RPMI7951 (cell line): ENCODE results near the gene NPPC. TPM values are rescaled to one million over a fixed set of nuclear protein-coding genes. Genes with fewer than 3 reads are reported as not detected.
A peak's percentile ranks its signal among the peaks of the same experiment; 100 is the strongest.
"Not testable (repeated sequence)": the region's sequence is repeated elsewhere in the genome, so short reads cannot be mapped to it uniquely, and the experiment has no call there.

Experiments
- DNase-seq: peaks from one replicate; pipeline ENCODE4 v3.0.0-alpha.2; 2012; ENCODE audit warnings: low read depth
- total RNA-seq: library from RNA; depleted of rRNA; stranded (reverse); fragments of >200 nt; shearing (Covaris generic); gene quantifications from 2 replicates; pipeline ENCODE4 v1.2.3, GENCODE V29; 2014

Gene NPPC
- total RNA-seq, 1 experiment from 2014 or later, result not detected

DNA sequence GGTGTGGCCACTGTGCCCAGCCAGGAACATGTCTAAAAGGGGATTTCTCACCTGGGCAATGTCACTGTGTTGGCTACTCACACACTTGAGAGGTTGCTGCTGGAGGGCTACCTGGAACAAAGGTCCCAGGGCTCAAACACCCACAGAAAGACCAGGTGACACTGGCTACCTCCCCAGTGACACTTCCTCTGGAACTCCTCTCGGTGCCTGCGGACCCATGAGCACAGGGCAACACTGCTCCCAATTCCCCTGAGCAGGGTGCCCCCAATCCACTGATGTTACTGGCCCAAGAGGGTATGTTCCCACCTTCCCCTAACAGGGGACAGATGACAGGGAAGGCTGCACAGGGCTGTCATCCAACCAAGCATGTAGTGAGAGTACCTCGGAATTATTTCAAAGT, 5.8 kb downstream of the NPPC start:
- DNase-seq, result no peak

- no peak for DNase-seq
These were observed 6.7 kb downstream of the NPPC start for GRCh38 chr2:231919341-231920035.

GRCh38 chr2:231918501-231919330, 7.5 kb downstream of the NPPC start:
- no peak for DNase-seq

- DNase-seq, result no peak
These were observed 8.7 kb downstream of the NPPC start for GRCh38 chr2:231917280-231918066.

DNA sequence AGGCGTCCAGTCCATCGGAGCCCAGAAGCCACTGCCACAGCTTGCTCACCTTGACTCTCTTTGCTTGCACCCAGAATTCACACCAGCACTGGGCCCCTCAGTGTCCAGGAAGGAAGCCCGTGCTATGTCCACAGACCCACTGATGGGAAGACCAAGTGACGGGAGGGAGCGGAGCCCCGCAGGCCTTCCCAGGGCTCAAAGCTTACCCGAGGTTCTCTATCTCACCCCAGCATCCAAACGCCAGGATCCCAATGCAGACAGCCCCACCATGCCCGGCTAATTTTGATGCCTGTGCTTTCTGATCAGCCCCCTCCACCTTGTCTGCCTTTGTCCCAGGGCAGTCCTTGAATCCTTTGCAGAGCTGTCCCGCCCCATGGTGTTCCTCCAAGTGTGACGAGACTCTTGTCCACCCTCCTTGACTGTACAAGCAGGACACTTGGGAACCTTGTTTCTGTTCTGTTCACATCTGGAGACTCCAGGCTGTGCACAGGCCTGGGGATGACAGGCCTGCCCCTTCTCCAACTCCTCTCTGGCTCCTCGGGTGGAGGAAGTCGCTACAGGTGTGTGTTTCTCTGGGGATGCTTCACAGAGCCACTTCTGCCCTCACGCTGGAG, 12.0 kb downstream of the NPPC start:
- no peak for DNase-seq

DNA sequence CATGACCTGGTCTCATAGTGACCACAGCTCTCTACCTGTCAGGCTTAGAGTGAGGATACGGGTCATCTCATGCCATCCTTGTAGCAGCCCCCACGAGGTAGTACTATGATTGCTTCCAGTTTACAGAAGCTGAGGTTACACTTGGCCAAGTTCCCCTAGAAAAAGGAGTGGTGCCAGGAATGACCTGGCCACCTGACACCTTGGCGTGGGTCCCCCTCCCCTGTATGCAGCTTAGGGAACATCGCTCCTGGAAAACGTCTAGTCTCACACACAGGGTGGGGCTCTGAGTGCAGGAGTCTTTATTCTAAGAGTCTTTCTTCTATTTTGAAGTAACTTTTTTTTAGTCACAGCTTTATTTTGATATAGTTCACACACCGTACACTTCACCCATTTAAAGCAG, 14.8 kb downstream of the NPPC start:
- DNase-seq, result no peak

- DNase-seq, result no peak
These were observed 15.4 kb downstream of the NPPC start for GRCh38 chr2:231910771-231911170.

DNA sequence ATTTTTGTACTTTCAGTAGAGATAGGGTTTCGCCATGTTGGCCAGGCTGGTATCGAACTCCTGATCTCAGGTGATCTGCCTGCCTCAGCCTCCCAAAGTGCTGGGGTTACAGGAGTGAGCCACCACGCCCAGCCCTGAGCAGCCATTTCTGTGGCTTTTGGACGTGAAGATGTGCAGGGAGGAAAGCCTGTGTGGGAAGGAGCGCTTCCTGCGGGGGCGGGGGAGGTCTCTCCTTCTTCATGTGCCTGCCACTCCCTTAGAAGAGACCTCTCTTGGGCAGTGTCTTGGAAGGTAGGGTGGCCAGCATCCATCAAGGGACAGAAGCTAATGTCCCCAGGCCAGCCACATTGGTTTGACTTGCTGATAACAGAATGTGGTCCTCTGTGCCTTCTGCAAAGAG, 16.0 kb downstream of the NPPC start:
- not testable (repeated sequence) for DNase-seq

DNA sequence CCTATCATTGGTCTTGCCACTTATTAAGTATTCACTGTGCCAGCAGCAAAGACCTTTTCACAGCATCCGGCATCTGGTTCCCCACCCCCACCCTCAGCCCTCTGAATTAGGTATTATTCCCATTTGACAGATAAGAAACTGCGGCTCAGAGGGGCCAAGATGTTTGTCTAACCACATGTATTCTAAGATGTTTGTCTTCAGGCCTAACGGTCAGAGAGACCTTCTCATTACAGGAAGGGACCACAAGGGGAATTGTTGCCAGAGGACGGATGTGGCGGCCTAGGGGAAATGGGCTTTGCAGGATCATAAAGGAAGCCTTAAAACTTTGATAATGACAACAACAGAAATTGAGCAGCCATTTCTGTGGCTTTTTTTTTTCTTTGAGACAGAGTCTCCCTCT, 16.6 kb downstream of the NPPC start:
- peak; percentile 33 for DNase-seq

DNA sequence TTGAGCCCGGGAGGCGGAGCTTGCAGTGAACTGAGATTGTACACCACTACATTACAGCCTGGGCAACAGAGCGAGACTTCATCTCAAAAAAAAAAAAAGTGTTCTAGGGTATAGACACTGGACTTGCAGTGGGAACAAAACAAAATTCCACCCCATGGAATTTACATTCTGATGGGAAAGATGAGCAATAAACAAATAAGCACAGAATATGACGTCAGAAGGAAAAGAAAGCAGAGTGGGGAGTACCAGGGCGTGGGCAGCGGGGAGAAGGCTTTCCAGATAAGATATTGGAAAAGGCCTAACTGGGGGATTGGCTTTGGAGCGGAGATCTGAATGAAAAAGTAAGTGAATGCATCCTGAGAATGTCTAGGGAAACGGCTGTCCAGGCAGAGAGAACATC, 17.6 kb downstream of the NPPC start:
- DNase-seq, result no peak

DNA sequence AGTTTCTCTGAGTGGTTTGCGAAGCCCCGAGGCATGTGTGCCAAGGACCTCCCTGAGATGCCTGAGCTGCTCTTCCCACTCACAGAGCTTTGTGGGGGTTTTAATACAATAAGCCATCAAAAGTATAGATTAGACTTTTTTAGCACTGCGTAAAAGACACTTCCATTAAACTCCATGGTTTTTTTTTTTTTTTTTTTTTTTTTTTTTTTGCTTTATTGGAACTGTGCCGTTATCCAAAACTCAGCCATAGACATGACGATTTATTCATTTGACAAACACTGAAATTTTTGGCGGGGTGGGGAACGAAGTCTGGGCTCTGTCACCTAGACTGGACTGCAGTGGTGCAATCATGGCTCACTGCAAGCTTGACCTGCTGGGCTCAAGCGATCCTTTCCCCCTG, 18.4 kb downstream of the NPPC start:
- no peak for DNase-seq

DNA sequence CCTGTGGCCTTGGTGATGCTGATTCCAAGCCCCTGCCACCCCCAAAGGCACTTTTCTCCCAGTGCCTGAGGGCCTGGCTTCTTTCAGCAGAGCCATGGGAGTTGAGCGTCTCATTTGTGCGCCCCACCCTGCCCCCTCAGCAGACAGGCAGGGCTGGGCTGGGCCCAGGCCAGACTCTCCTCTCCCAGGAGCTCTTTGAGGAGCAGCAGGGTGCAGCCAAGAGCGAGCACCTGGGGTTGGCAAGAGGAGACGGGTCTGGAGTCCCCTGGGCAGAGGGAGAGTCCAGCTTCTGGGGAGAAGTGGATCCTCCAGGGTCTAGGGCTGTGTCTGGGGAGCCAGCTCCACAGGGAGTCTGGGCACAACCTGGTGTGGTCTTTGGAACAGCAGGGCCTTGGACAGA, 21.2 kb downstream of the NPPC start:
- DNase-seq, result no peak

GRCh38 chr2:231904161-231904611, 22.0 kb downstream of the NPPC start:
- DNase-seq, result no peak

DNA sequence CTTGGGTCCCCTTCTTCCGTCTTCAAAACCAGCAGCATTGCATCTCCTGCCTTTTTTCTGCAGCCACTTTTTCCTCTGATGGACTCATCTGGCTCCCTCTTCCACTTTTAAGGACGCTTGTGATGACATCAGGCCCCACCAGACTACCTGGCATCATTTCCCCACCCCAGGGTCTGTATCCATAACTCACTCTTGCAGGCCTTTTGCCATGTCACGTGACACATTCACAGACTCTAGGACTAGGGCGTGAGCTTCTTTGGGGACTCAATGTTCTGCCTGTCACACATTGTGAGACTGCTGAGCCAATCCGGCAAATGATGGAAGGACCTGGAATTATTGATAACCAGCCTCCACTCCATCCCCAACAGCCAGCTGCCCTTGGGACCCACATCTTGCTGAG, 23.6 kb downstream of the NPPC start:
- no peak for DNase-seq

DNA sequence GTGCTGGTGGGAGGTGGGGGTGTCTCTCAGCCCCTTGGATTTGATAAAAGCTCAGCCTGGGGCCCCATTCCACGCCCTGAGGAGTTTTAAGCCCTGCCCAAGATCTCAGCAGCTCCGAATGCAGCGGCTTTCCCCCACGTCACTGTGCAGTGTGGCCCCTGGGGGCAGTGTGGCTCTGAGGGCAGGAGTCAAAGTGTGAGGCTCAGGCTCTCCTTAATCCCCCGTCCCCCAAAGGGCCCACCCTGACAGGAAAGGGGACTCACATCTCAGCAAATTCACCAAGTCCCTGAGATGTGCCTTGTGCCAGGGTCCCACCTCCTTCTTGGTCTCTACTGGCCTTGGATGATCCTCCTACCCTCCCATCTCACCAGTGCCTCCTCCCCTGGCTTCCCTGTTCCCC, 25.2 kb downstream of the NPPC start:
- DNase-seq, result no peak

DNA sequence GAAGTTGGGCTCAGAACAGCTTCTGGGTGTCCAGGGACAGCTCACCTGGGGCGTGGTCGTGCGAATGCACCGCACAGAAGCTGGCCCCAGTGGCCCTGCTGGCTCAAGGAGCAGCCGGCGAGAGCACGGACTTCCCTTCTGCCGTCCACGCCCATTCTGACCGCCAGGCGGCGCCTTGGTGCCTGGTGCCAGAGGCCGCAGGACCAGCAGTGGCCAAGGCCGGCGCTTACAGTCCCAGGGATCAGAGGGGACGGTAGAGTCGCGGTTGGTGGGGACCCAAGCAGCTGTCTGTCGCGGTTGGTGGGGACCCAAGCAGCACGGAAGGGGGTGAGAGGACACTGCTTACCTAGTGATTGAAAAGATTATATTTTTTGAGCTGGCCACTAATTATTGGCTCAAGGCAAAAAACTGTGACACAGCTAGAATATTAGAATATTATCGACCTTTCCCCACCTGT, 25.7 kb downstream of the NPPC start:
- peak; percentile 64 for DNase-seq

GRCh38 chr2:231894566-231895380, 31.4 kb downstream of the NPPC start:
- no peak for DNase-seq

GRCh38 chr2:231891514-231891905, 34.7 kb downstream of the NPPC start:
- no peak for DNase-seq

DNA sequence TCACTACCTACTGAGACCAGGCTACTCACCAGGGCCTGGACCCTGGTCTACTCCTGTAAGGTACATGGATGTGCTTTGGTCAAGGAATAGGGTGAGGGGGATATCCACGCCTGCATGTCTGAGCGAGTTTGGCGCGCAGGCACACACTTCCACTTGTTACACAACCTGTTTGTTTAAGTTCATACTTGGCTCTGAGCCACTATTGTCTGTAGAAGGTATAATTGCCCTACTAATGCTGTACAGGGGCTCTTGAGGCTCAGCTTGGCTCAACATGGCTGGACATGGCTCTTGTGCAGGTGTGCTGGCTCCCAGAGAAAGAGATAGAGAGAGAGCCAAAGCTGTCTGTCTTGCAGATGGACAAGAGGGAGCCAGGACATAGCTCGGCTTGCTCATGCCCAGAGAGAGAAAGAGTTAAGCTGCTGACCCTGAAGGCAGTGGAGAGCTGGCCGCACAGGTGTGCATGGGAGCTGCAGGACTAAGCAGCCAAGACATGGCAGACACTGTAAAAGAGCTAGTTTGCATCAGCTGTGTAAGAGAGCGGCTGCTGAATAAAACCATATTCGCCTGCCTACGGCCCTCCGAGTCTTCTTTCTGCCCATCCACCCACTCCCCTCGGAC, 35.2 kb downstream of the NPPC start:
- DNase-seq, result no peak

DNA sequence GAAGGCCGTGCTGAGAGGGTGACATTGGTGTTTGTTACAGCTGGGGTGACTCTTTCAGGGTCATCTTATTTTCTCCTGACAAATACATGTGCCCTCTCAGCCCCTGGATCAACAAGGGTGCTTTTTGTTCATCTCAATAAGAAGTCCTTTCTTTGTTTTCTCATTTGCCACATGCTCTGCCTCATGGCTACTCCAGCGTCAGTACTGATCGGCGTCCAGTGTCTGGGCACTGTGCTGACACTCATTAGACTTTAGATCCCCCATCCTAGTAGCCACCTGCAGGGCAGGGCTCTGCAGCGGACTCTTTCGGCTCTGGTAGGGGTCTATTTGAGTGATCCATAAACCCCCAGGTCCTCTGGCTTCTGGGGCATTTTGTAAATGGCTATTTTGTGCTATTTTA, 38.4 kb downstream of the NPPC start:
- DNase-seq, result no peak
